Activated CD4-positive, alpha-beta T cell treated with anti-CD3 and anti-CD28 coated beads, Interleukin-2, Interleukin-4, amounts not matched to agents 100 ng/mL and 50 ng/mL, durations not matched to agents 16 hours and 8 hours (primary cell): ENCODE data around the gene GCKR.
"Not testable (repeated sequence)": the region's sequence is repeated elsewhere in the genome, so short reads cannot be mapped to it uniquely, and the experiment has no call there.

Source experiments
- DNase-seq: peaks from one replicate; pipeline ENCODE4 v3.0.0-alpha.2; 2020; ENCODE audit warnings: low spot score

GCKR gene

DNA sequence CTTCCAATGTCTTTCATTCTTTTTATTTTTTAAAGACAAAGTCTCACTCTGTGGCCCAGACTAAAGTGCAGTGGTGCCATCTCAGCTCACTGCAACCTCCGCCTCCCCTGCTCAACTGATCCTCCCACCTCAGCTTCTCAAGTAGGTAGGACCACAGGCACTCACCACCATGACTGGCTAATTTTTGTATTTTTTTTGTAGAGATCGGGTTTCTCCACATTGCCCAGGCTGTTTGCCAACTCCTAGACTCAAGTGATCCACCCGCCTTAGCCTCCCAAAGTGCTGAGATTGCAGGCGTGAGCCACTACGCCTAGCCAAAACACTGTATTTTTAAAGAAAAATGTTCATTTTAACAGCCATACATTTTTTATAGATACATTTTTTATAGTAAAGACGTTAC lies 12.7 kb downstream of the GCKR start:
- no peak for DNase-seq

DNA sequence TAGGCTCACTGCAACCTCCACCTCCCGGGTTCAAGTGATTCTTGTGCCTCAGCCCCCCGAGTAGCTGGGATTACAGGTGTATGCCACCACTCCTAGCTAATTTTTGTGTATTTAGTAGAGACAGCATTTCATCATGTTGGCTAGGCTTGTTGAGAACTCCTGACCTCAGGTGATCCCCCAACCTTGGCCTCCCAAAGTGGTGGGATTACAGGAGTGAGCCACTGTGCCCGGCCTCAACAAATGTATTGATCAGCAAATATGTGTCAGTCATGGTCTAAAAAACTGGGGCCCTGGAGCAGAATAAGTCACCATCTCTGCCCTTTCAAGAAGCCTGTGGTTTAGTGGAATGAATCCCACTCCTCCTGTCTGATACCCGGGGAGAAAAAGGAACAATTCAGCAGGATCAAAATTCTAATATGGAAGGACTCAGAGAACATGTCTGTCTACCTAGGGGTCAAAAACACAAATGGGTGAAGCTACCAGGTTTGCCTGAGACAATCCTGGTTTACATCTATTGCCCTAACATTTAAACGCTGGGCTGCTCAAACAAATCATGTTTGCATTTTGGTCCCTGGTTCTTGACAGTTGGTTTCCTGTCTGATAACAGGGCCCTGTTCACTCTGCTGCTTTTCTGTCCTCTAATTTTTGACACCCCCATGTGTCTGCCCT lies 21.6 kb downstream of the GCKR start:
- DNase-seq, result no peak

DNA sequence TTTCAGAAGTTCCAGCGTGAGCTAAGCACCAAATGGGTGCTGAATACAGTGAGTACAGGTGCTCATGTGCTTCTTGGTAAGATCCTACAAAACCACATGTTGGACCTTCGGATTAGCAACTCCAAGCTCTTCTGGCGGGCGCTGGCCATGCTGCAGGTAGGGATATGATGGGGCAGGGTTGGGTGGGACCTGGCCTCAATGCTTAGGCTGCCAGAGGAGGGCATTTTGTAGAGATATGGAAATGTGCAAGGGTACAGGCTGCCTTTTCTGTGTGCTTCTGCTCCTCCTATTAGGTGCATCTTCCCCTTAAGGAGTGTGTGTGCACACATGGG lies 22.1 kb downstream of the GCKR start:
- DNase-seq, result no peak

DNA sequence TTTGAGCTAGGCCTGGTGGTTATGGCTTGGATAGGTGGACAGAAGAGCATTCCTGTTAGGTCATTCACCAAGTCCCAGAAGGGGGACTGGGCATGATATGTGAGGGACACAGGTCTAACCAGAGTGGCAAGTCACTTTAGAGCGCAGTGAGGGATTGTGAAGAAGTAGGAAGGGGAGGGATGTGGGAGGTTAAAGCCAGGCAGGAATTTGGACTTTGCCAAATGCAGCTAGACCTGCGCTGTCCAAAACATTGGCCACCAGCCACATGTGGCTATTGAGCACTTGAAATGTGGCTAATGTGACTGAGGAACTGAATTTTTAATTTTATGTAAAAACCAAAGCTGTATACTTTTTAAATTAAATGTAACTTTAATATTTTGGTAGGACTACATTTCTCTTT lies 23.7 kb downstream of the GCKR start:
- DNase-seq, result no peak

DNA sequence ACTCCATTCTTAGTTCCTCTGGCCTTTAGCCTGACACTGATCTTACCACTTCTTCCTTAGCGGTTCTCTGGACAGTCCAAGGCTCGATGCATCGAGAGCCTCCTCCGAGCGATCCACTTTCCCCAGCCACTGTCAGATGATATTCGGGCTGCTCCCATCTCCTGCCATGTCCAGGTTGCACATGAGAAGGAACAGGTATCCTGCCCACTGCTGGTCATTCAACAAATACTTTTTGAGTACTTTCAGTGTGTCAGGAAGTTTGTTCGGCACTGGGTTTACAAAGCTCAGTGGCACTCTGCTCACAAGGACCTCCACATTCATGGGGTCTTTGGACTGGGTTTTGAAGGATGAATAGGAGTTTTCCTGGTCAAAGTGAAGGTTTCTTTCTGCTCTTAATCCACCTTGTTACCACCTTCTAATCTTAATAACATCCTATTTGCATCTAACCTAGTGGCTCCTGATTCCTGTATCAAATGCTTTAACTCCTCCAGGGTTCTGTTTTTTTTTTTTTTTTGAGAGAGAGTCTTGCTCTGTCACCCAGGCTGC lies 25.8 kb downstream of the GCKR start:
- DNase-seq, result no peak

GRCh38 chr2:27527182-27527581 lies 30.5 kb downstream of the GCKR start:
- no peak for DNase-seq

- DNase-seq, result no peak
Observed at GRCh38 chr2:27531983-27532382, 35.3 kb downstream of the GCKR start.

DNA sequence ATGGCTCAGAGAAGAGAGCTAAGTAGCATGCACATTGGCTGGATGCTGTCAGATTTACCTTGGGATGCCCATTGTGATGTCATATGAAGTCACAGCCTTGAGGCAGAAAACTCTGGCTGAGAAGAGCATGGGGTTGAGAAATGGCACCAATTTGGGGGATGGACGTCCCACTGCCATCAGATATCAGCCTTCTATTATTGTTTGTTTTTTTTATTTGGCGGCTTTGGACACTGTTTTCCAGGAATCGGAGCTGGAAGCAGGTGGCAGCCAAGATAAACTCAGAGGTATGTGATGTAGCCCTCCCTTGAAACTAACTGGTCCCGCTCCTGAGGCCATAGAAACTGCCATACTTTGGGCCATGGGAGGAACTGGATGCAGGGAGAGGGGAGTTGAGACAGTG lies 40.6 kb downstream of the GCKR start:
- DNase-seq, result no peak

DNA sequence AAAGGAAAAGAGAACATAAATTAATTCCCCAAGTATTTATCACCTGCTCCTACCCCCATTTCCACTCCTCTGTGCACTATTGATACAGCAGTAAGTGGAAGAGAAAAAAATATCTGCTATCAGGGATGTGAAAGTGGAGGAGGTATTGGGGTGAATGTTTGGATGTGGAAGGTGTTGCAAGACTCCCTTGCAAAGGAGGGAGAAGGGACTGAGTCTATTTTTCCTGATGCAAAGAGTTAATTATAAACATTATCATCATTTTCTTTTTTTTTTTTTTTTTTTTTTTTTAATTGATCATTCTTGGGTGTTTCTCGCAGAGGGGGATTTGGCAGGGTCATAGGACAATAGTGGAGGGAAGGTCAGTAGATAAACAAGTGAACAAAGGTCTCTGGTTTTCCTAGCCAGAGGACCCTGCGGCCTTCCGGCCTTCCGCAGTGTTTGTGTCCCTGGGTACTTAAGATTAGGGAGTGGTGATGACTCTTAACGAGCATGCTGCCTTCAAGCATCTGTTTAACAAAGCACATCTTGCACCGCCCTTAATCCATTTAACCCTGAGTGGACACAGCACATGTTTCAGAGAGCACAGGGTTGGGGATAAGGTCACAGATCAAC lies 42.3 kb downstream of the GCKR start:
- DNase-seq, result not testable (repeated sequence)

GRCh38 chr2:27539649-27540048 lies 43.0 kb downstream of the GCKR start:
- not testable (repeated sequence) for DNase-seq

- DNase-seq, result no peak
Observed at GRCh38 chr2:27544143-27544821, 47.6 kb downstream of the GCKR start.

DNA sequence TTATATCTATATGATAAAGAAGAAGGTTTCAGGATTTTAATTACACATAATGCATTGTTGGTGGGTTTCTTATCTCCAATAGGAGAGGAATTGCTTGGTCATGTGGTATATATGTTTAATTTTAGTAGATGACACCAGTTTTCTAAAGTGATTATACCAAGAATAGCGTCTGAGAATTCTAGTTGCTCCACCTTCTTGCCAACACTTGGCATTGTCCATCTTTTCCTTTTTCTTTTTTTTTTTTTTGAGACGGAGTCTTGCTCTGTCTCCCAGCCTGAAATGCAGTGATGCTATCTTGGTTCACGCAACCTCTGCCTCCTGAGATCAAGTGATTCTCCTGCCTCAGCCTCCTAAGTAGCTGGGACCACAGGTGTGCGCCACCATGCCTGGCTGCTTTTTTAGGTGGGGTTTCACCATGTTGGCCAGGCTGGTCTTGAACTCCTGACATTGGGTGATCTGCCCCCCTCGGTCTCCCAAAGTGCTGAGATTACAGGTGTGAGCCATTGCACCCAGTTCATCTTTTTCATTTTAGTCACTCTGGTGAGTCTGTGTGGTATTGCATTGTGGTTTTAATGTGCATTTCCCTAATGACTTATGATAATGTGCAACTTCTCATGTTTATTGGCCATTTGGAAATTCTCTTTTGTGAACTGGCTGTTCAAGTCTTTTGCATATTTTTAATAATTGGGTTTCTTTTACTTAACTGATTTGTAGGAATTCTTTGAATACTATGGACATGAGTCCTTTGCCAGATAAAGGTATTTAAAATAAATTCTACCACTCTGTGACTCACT lies 48.9 kb downstream of the GCKR start:
- no peak for DNase-seq

- DNase-seq, result no peak
Observed at GRCh38 chr2:27549303-27549702, 52.7 kb downstream of the GCKR start.

- DNase-seq, result no peak
Observed at GRCh38 chr2:27551514-27551913, 54.9 kb downstream of the GCKR start.

- DNase-seq, result no peak
Observed at GRCh38 chr2:27552941-27553340, 56.3 kb downstream of the GCKR start.

DNA sequence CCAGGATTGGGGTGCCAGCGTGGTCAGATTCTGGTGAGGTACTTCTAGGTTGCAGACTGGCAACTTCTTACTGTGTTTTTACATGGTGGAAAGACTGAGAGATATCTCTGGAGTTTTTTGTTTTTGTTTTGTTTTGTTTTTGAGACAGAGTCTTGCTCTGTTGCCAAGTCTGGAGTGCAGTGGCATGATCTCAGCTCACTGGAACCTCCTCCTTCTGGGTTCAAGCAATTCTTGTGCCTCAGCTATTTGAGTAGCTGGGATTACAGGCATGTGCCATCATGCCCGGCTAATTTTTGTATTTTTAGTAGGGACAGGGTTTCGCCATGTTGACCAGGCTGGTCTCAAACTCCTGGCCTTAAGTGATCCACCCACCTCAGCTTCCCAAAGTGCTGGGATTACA lies 57.8 kb downstream of the GCKR start:
- DNase-seq, result not testable (repeated sequence)

DNA sequence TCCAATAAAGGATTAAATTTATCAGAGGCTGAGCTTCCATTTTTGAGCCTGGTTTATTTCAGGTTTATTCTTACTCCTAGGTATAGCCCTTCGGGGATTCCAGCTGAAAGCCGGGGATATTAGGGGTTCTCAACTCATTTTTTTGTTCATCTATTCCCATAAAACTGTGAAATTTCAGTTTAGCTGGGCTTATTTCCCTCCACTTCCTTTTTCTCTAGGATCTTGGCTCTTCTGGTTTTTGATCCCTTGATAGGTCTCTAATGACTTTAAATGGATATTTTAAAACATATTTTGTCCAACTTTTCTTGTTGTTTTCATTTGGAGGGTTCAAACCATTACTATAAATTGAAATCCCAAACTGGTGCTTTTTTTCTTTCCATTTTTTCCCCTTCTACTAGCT lies 62.6 kb downstream of the GCKR start:
- no peak for DNase-seq

GRCh38 chr2:27561060-27561459 lies 64.4 kb downstream of the GCKR start:
- DNase-seq, result no peak

DNA sequence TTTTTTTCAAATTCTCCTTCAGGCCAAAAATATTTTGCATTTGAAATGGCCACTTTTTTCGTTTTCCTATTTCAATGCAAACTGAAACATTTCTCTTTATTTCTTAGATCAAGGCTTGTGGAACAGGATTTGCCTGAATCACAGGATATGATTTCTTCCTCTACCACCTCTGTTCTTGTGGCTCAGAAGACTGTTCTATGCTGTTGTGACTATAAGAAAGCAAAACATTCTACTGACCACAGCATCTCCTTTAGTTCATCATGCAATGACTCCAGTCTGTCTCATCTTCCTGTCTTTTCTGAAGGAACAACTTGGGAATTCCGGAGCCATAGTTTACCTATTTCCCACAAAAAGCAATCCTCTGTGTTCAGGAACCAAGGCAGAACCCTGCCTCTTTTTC lies 70.0 kb downstream of the GCKR start:
- no peak for DNase-seq

GRCh38 chr2:27569398-27569797 lies 72.8 kb downstream of the GCKR start:
- no peak for DNase-seq

DNA sequence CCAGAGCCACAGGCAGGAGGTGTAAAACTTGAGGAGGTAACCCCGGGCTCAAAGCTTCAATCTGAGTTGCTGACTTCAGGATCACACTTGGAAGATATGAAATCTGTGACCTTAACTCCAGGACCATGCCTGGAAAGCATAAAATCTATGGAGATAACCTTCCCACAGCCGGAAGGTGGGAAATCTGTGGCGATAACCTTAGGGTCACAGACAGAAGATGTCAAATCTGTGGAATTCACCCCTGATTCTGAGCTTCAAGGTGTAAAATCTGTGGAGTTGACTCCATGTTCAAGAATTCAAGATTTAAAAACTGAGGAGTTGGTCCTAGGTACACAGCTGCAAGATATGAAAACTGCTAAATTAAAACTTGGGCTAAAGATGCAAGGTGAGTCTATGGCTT lies 74.6 kb downstream of the GCKR start:
- DNase-seq, result no peak

GRCh38 chr2:27571681-27572080 lies 75.0 kb downstream of the GCKR start:
- DNase-seq, result no peak

DNA sequence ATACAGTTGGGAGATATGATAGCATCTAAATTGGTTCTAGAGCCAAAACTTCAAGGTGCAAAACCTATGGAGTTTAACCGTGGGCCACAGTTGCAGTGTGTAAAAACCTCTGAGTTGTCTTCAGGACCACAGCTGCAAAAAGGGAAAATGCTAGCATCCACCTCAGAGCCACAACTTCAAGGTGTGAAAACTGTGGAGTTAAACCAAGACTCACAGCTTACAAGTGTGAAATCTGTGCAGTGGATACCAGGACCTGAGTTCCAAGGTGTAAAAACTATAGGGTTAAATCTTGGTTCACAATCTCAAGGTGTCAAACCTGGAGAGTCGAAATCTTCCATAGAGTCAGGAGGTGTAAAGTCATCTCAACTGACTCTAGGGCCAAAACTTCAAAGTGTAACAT lies 75.8 kb downstream of the GCKR start:
- peak; percentile 55 for DNase-seq
